K562 (cell line): ENCODE results near the gene MMP10. TPM values are rescaled to one million over a fixed set of nuclear protein-coding genes. Genes with fewer than 3 reads are reported as not detected.

Experiments used
- ATAC-seq: fragments of 200-7000 bp; cut with Tn5 transposase; 3 replicates; pipeline ENCODE4 v1.9.1; 2020; ENCODE audit warnings: moderate library complexity
- BruUV-seq: library from RNA; stranded (reverse); fragments of 400-500 nt; replicated peaks from 2 replicates; lab custom pipeline; 2021; lab: Mats Ljungman, UMichigan
- CTCF ChIA-PET: fragments of 300-600 bp; formaldehyde crosslinking; extraction: SDS; loops from one replicate; lab custom pipeline; 2021; ENCODE audit warnings: low intra/inter-chr PET ratio; lab: Yijun Ruan, JAX
- POLR2A ChIA-PET: fragments of 300-600, 350-650 bp; sonication (Branson Sonifier 250); formaldehyde crosslinking; extraction: SDS; loops from one replicate; lab custom pipeline; 2021; ENCODE audit warnings: antibody characterized with exemption, inconsistent platforms; lab: Yijun Ruan, JAX
- DNase-seq, 4 experiments: peaks; one replicate each; pipeline versions ENCODE4 v3.0.0 to v3.0.0-alpha.2; 2011 to 2018; ENCODE audit warnings: low spot score in 3 of 4, mixed read lengths in 3 of 4; ENCODE audit errors: extremely low read depth in 1 of 4
- FAIRE-seq: peaks from 2 replicates; lab custom pipeline; 2011; peaks lifted over from hg19 to GRCh38; lab: Jason Lieb, UNC
- H2AFZ ChIP-seq: 2 replicates; pipeline ENCODE4 v1.6.0; 2011; ENCODE audit warnings: low read depth, low read length, control low read depth, inconsistent platforms
- H3K27ac ChIP-seq: fragments of 200-600 bp; 3 replicates; pipeline ENCODE4 v1.8.0; 2011; ENCODE audit warnings: low read depth, mild to moderate bottlenecking, control low read depth, inconsistent platforms, low read length, moderate library complexity, mixed read lengths; ENCODE audit errors: extremely low read depth
- H3K27me3 ChIP-seq, 2 experiments: fragments of 300-600 bp in 1 of 2; 2 replicates in 1 of 2; 3 replicates in 1 of 2; pipeline versions ENCODE4 v1.6.0 to v1.8.0; 2011; ENCODE audit warnings: inconsistent platforms in 2 of 2, low read length in 2 of 2, mild to moderate bottlenecking in 1 of 2, mixed read lengths in 1 of 2, moderate library complexity in 1 of 2; ENCODE audit not compliant: control insufficient read depth in 2 of 2, insufficient read depth in 2 of 2
- H3K36me3 ChIP-seq: fragments of 300-600 bp; 3 replicates; pipeline ENCODE4 v1.8.0; 2011; ENCODE audit warnings: mild to moderate bottlenecking, low read length, inconsistent platforms; ENCODE audit not compliant: control insufficient read depth, insufficient read depth
- H3K4me1 ChIP-seq, 2 experiments: fragments of 200-600 bp in 1 of 2; replicated peaks in 1 of 2; 2 replicates in 1 of 2; 3 replicates in 1 of 2; pipeline versions ENCODE4 v1.5.1 to v1.8.0; 2011; ENCODE audit warnings: inconsistent platforms in 2 of 2, low read length in 2 of 2, mild to moderate bottlenecking in 1 of 2, mixed read lengths in 1 of 2, moderate library complexity in 1 of 2; ENCODE audit not compliant: control insufficient read depth in 2 of 2, insufficient read depth in 2 of 2
- H3K4me2 ChIP-seq: 2 replicates; pipeline ENCODE4 v1.6.1; 2011; ENCODE audit warnings: low read length, control low read depth, inconsistent platforms, mixed read lengths; ENCODE audit not compliant: insufficient read depth
- H3K4me3 ChIP-seq: fragments of 200-600 bp; sonication (generic), shearing (Covaris generic); 2 replicates; pipeline ENCODE4 v1.5.1; 2016; ENCODE audit warnings: control low read depth, inconsistent platforms
- H3K79me2 ChIP-seq: fragments of 200-600 bp; 3 replicates; pipeline ENCODE4 v1.8.0; 2011; ENCODE audit warnings: low read length, inconsistent platforms; ENCODE audit not compliant: control insufficient read depth, insufficient read depth
- H3K9ac ChIP-seq, 2 experiments: 2 replicates each; pipeline versions ENCODE4 v1.6.0 to v1.6.1; 2011; ENCODE audit warnings: low read depth in 2 of 2, low read length in 2 of 2, control low read depth in 1 of 2, inconsistent platforms in 1 of 2, mild to moderate bottlenecking in 1 of 2, mixed read lengths in 1 of 2; ENCODE audit not compliant: insufficient read depth in 1 of 2
- H3K9me1 ChIP-seq: one replicate; pipeline ENCODE4 v1.6.0; 2011; ENCODE audit warnings: inconsistent platforms, mild to moderate bottlenecking, low read length, moderate library complexity; ENCODE audit not compliant: control insufficient read depth, insufficient read depth
- H3K9me3 ChIP-seq: replicated peaks from 2 replicates; pipeline ENCODE4 v1.5.1; 2011; ENCODE audit warnings: low read depth, low read length, inconsistent platforms; ENCODE audit not compliant: control insufficient read depth, insufficient read depth
- H4K20me1 ChIP-seq: replicated peaks from 2 replicates; pipeline ENCODE4 v1.6.1; 2011; ENCODE audit warnings: low read length, inconsistent platforms, mixed read lengths; ENCODE audit not compliant: control insufficient read depth, insufficient read depth
- BDP1 ChIP-seq: IDR thresholded peaks from 3 replicates; pipeline ENCODE4 v1.6.1; 2011; ENCODE audit not compliant: insufficient read length, insufficient read depth
- COPS2 ChIP-seq: fragments of 450-650 bp; conservative IDR thresholded peaks from 2 replicates; pipeline ENCODE4 v1.6.1; 2016; ENCODE audit warnings: mild to moderate bottlenecking, moderate library complexity
- NR2C1 ChIP-seq, 2 experiments: fragments of 450-650 bp; IDR thresholded peaks; 2 replicates each; pipeline ENCODE4 v1.6.1; 2017; ENCODE audit warnings: mild to moderate bottlenecking in 2 of 2, antibody characterized with exemption in 1 of 2, inconsistent platforms in 1 of 2, missing compliant biosample characterization in 1 of 2, missing genetic modification characterization in 1 of 2
- ZNF780A ChIP-seq: fragments of 250-450 bp; sonication (Bioruptor Pico); IDR thresholded peaks from 2 replicates; pipeline ENCODE4 v1.5.0; 2021; ENCODE audit warnings: mild to moderate bottlenecking
- in situ Hi-C: fragments of 300-500 bp; cut with MboI; formaldehyde crosslinking; loops from 4 replicates; pipeline ENCODE4 v1.15.0; 2018; ENCODE audit warnings: inconsistent platforms, mixed read lengths
- intact Hi-C: fragments of 100-400 bp; cut with micrococcal nuclease; formaldehyde crosslinking; loops from 2 replicates; pipeline ENCODE4 v1.14.2; 2022
- polyA plus RNA-seq, 8 experiments: library from polyadenylated mRNA; depleted of rRNA in 4 of 8; stranded (reverse) in 5 of 8; unstranded in 3 of 8; fragments of >200 nt; fragmentation: Nextera tagmentation in 2 of 8; fragmentation: Illumina TruSeq in 1 of 8; extraction: Ambion mirVana in 2 of 8; extraction: Trizol in 1 of 8; gene quantifications; 2 replicates each; pipeline versions ENCODE4 v1.2.1 to v1.2.3, GENCODE V29; 2011 to 2014; ENCODE audit warnings: inconsistent platforms in 1 of 8, missing spikeins in 1 of 8
- total RNA-seq, 7 experiments: library from RNA; depleted of rRNA in 6 of 7; stranded (reverse); fragments of >200 nt in 6 of 7; fragmentation: Illumina TruSeq in 2 of 7; extraction: Trizol in 2 of 7; gene quantifications; 2 replicates each; pipeline versions ENCODE4 v1.2.1 to v1.2.3, GENCODE V29; 2011 to 2021; ENCODE audit warnings: low replicate concordance in 1 of 7
- TF ChIP-seq, protein P1 (sequence below): fragments of 450-650 bp; formaldehyde crosslinking; IDR thresholded peaks from 2 replicates; pipeline ENCODE4 v1.4.0; 2020; ENCODE audit warnings: mild to moderate bottlenecking, moderate library complexity
- TF ChIP-seq, protein P2 (sequence below): fragments of 150-350 bp; IDR thresholded peaks from 2 replicates; pipeline ENCODE4 v1.6.1; 2014; ENCODE audit warnings: low read depth, mild to moderate bottlenecking, low read length, borderline replicate concordance
- TF ChIP-seq, protein P3 (sequence below): IDR thresholded peaks from 2 replicates; pipeline ENCODE4 v1.6.1; 2012; ENCODE audit warnings: low read depth, low read length, improper control_type of control experiment, borderline replicate concordance
- TF ChIP-seq, protein P4 (sequence below): sonication (generic); formaldehyde crosslinking; IDR thresholded peaks from 2 replicates; pipeline ENCODE4 v1.9.0; 2022; ENCODE audit warnings: mild to moderate bottlenecking, missing genetic modification reagents

MMP10 gene
- total and polyA plus RNA-seq, 9 of the 15 experiments (the other 6 are each of a cell fraction or from before 2014, with no cell fraction given): not detected

DNA sequence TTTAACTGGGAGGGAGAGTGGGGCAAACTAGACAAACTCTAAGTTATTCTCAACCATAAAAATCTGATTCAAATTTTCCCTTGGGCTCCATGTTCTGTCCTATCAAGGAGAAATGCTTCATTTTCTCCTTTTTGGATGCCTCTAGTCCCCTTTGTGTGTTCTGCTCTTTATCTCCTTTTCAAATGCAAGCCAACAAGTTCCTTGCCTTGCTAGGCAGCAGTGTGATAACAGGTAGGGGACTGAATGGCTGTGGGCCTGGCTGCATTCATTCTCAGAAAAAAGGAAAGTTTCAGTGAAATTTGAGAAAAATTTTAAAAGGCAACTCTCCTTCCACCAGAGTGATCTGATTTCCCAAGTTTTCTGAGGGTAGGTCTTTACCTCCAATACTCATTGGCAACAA is 28.8 kb downstream of the MMP10 start (continued):
- no peak for TF ChIP-seq ZNF780A (CRISPR knock-in tag)
- TF ChIP-seq, all 486 proteins: peak for 0

DNA sequence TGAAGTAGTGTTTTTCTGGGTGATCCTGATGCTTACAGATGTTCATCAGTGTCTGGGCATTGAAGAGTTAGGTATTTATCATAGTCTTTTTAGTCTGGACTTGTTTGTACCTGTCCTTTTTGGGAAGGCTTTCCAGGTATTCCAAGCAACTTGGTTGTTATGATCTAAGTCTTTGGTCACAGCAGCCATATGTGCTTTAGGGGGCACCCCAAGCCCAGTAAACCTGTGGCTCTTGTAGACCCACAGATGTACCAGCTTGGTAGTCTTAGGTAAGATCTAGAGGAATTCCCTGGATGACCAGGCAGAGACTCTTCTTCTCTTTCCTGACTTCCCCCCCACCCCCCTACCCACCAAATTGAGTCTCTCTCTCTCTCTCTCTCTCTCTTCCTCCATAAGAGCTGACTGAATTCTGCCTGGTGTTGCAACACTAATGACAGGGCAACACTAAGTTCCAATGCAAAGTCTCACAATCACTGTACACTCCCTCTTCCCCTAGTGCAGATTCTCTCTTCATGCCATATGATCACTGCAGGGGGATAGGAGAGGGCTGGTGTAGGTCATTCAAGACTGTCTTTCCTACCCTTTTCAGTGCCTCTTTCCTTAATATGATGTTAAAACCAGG is 31.2 kb downstream of the MMP10 start:
- Histone ChIP-seq H3K79me2 (no peaks in the 10 kb centered on the region), H3K4me3 (no peak overlapping the region), H4K20me1 (no peaks in the 10 kb centered on the region), H3K27me3 (no peaks in the 10 kb centered on the region), H3K9me3 (no peaks in the 10 kb centered on the region), H3K4me1 (no peaks in the 10 kb centered on the region), H3K27ac (no peak overlapping the region), H3K9me1 (no peaks in the 10 kb centered on the region), H3K36me3 (no peaks in the 10 kb centered on the region), H3K9ac (no peak overlapping the region), H2AFZ (no peak overlapping the region), H3K4me2 (no peak overlapping the region)
- intact Hi-C loops: no loop called here
- no peak for ATAC-seq
- FAIRE-seq: no peak
- CTCF ChIA-PET: no interaction called here
- in situ Hi-C loops: no loop called here
- no peak for DNase-seq
- POLR2A ChIA-PET: interaction anchor here (1.2 kb wide), 1 partner anchor 13 kb away, joined by 3 read pairs; no protein-coding TSS in a partner anchor
- no TSS peak for BruUV-seq
- TF ChIP-seq, protein P1, sequence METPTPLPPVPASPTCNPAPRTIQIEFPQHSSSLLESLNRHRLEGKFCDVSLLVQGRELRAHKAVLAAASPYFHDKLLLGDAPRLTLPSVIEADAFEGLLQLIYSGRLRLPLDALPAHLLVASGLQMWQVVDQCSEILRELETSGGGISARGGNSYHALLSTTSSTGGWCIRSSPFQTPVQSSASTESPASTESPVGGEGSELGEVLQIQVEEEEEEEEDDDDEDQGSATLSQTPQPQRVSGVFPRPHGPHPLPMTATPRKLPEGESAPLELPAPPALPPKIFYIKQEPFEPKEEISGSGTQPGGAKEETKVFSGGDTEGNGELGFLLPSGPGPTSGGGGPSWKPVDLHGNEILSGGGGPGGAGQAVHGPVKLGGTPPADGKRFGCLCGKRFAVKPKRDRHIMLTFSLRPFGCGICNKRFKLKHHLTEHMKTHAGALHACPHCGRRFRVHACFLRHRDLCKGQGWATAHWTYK (CRISPR knock-in tag): no peak
- TF ChIP-seq, protein P2, sequence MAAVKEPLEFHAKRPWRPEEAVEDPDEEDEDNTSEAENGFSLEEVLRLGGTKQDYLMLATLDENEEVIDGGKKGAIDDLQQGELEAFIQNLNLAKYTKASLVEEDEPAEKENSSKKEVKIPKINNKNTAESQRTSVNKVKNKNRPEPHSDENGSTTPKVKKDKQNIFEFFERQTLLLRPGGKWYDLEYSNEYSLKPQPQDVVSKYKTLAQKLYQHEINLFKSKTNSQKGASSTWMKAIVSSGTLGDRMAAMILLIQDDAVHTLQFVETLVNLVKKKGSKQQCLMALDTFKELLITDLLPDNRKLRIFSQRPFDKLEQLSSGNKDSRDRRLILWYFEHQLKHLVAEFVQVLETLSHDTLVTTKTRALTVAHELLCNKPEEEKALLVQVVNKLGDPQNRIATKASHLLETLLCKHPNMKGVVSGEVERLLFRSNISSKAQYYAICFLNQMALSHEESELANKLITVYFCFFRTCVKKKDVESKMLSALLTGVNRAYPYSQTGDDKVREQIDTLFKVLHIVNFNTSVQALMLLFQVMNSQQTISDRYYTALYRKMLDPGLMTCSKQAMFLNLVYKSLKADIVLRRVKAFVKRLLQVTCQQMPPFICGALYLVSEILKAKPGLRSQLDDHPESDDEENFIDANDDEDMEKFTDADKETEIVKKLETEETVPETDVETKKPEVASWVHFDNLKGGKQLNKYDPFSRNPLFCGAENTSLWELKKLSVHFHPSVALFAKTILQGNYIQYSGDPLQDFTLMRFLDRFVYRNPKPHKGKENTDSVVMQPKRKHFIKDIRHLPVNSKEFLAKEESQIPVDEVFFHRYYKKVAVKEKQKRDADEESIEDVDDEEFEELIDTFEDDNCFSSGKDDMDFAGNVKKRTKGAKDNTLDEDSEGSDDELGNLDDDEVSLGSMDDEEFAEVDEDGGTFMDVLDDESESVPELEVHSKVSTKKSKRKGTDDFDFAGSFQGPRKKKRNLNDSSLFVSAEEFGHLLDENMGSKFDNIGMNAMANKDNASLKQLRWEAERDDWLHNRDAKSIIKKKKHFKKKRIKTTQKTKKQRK: no peak
- TF ChIP-seq, protein P3, sequence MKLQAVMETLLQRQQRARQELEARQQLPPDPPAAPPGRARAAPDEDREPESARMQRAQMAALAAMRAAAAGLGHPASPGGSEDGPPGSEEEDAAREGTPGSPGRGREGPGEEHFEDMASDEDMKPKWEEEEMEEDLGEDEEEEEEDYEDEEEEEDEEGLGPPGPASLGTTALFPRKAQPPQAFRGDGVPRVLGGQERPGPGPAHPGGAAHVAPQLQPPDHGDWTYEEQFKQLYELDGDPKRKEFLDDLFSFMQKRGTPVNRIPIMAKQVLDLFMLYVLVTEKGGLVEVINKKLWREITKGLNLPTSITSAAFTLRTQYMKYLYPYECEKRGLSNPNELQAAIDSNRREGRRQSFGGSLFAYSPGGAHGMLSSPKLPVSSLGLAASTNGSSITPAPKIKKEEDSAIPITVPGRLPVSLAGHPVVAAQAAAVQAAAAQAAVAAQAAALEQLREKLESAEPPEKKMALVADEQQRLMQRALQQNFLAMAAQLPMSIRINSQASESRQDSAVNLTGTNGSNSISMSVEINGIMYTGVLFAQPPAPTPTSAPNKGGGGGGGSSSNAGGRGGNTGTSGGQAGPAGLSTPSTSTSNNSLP: no peak
- TF ChIP-seq, protein P4, sequence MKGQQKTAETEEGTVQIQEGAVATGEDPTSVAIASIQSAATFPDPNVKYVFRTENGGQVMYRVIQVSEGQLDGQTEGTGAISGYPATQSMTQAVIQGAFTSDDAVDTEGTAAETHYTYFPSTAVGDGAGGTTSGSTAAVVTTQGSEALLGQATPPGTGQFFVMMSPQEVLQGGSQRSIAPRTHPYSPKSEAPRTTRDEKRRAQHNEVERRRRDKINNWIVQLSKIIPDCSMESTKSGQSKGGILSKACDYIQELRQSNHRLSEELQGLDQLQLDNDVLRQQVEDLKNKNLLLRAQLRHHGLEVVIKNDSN (CRISPR knock-in tag): no peak
- TF ChIP-seq COPS2 (no peak), NR2C1 (IDR thresholded peaks at IDR 0.05) (no peak), NR2C1 (tag; IDR thresholded peaks at IDR 0.05) (no peak), BDP1 (no peak)
